ENCODE results near the gene ENPP3. TPM values are rescaled to one million over a fixed set of nuclear protein-coding genes. Genes with fewer than 3 reads are reported as not detected.
A peak's percentile ranks its signal among the peaks of the same experiment; 100 is the strongest.

The ENPP3 gene
- total RNA-seq, 2 donors from 2014 or later = 11.5 to 21.4 TPM

GRCh38 chr6:131635384-131636340 is 1.4 kb upstream of the ENPP3 start:
- no peaks in the 10 kb centered on the region for H3K27me3 ChIP-seq
- no peak overlapping the region for H3K9ac ChIP-seq (ENCODE audit: low read depth in 2 of 2, low read length in 2 of 2)
- H3K4me1 ChIP-seq = no peaks in the 10 kb centered on the region
- no peaks in the 10 kb centered on the region for H3K36me3 ChIP-seq
- no peak for DNase-seq
- no peaks in the 10 kb centered on the region for H3K9me3 ChIP-seq
- H3K27ac ChIP-seq = no peak overlapping the region
- intact Hi-C loops (cut with DNase I) = no loop called here
- no peak for TF ChIP-seq CTCF (IDR thresholded peaks at IDR 0.05)
- H3K4me3 ChIP-seq = no peak overlapping the region

GRCh38 chr6:131638013-131638412 is 911 bp downstream of the ENPP3 start:
- no peak for TF ChIP-seq CTCF (IDR thresholded peaks at IDR 0.05)
- H3K4me3 ChIP-seq = peak overlapping the region; percentile 8
- peak overlapping the region; percentile 19 for H3K27ac ChIP-seq
- no peaks in the 10 kb centered on the region for H3K9me3 ChIP-seq
- H3K9ac ChIP-seq (ENCODE audit: low read depth in 2 of 2, low read length in 2 of 2) = no peak overlapping the region
- no peak for DNase-seq
- H3K27me3 ChIP-seq = no peaks in the 10 kb centered on the region
- H3K4me1 ChIP-seq = no peaks in the 10 kb centered on the region
- intact Hi-C loops (cut with DNase I) = no loop called here
- H3K36me3 ChIP-seq = no peaks in the 10 kb centered on the region

- Histone ChIP-seq H3K36me3 (no peaks in the 10 kb centered on the region), H3K27ac (no peak overlapping the region), H3K9ac (ENCODE audit: low read depth in 2 of 2, low read length in 2 of 2) (no peak overlapping the region), H3K9me3 (no peaks in the 10 kb centered on the region), H3K4me1 (peaks cover 2% of the 10 kb centered on the region), H3K4me3 (no peak overlapping the region), H3K27me3 (no peaks in the 10 kb centered on the region)
- intact Hi-C loops (cut with DNase I) = no loop called here
- no peak for DNase-seq
- no peak for TF ChIP-seq CTCF (IDR thresholded peaks at IDR 0.05)
These were observed 3.0 kb downstream of the ENPP3 start for GRCh38 chr6:131640100-131640499.

GRCh38 chr6:131640576-131640975 is 3.5 kb downstream of the ENPP3 start:
- intact Hi-C loops (cut with DNase I) = no loop called here
- Histone ChIP-seq H3K4me3 (no peak overlapping the region), H3K9me3 (no peaks in the 10 kb centered on the region), H3K4me1 (peaks cover 5% of the 10 kb centered on the region), H3K27ac (no peak overlapping the region), H3K27me3 (no peaks in the 10 kb centered on the region), H3K36me3 (no peaks in the 10 kb centered on the region), H3K9ac (ENCODE audit: low read depth in 2 of 2, low read length in 2 of 2) (no peak overlapping the region)
- DNase-seq = no peak
- no peak for TF ChIP-seq CTCF (IDR thresholded peaks at IDR 0.05)

- H3K27me3 ChIP-seq = no peaks in the 10 kb centered on the region
- no peak for DNase-seq
- intact Hi-C loops (cut with DNase I) = no loop called here
- peaks cover 5% of the 10 kb centered on the region for H3K4me1 ChIP-seq
- H3K9ac ChIP-seq (ENCODE audit: low read depth in 2 of 2, low read length in 2 of 2) = no peak overlapping the region
- no peaks in the 10 kb centered on the region for H3K9me3 ChIP-seq
- no peak overlapping the region for H3K4me3 ChIP-seq
- H3K36me3 ChIP-seq = no peaks in the 10 kb centered on the region
- no peak for TF ChIP-seq CTCF (IDR thresholded peaks at IDR 0.05)
- H3K27ac ChIP-seq = no peak overlapping the region
These were observed 4.5 kb downstream of the ENPP3 start for GRCh38 chr6:131641554-131641953.
